CD14-positive monocyte (primary cell): ENCODE data around the gene LARP4B. TPM values are rescaled to one million over a fixed set of nuclear protein-coding genes. Genes with fewer than 3 reads are reported as not detected.

ENCODE experiments used
- DNase-seq, 3 donors: peaks; one replicate each; pipeline ENCODE4 v3.0.0-alpha.2; 2011 to 2022
- H2AFZ ChIP-seq: 2 replicates; pipeline ENCODE4 v1.6.0; 2012; ENCODE audit warnings: mild to moderate bottlenecking, low read depth, low read length, inconsistent platforms; ENCODE audit not compliant: insufficient read depth, poor library complexity, severe bottlenecking
- H3K27ac ChIP-seq, 2 donors: 1 replicate in 1 of 2; 2 replicates in 1 of 2; pipeline ENCODE4 v1.5.1; 2012 to 2013; ENCODE audit warnings: low read length in 2 of 2, control low read depth in 1 of 2, inconsistent platforms in 1 of 2, low read depth in 1 of 2, mild to moderate bottlenecking in 1 of 2
- H3K27me3 ChIP-seq, 2 donors: one replicate each; pipeline versions ENCODE4 v1.6.0 to v1.6.1; 2011 to 2013; ENCODE audit warnings: low read length in 2 of 2; ENCODE audit not compliant: control insufficient read depth in 2 of 2, insufficient read depth in 2 of 2
- H3K36me3 ChIP-seq, 2 donors: replicated peaks in 1 of 2; 1 replicate in 1 of 2; 2 replicates in 1 of 2; pipeline versions ENCODE4 v1.5.1 to v1.6.1; 2012 to 2013; ENCODE audit warnings: low read length in 2 of 2, control low read depth in 1 of 2, inconsistent platforms in 1 of 2, mild to moderate bottlenecking in 1 of 2; ENCODE audit not compliant: insufficient read depth in 2 of 2, control insufficient read depth in 1 of 2
- H3K4me1 ChIP-seq, 2 donors: 1 replicate in 1 of 2; 2 replicates in 1 of 2; pipeline versions ENCODE4 v1.5.1 to v1.6.1; 2012 to 2013; ENCODE audit warnings: low read length in 2 of 2, control low read depth in 1 of 2, inconsistent platforms in 1 of 2, mild to moderate bottlenecking in 1 of 2, moderate library complexity in 1 of 2; ENCODE audit not compliant: insufficient read depth in 2 of 2, control insufficient read depth in 1 of 2
- H3K4me2 ChIP-seq: replicated peaks from 2 replicates; pipeline ENCODE3; 2012; ENCODE audit warnings: low read length, moderate library complexity, mild to moderate bottlenecking; ENCODE audit not compliant: poor library complexity, severe bottlenecking; ENCODE audit errors: extremely low read depth
- H3K4me3 ChIP-seq, 3 experiments: fragments of 200-600 bp in 1 of 3; sonication (generic) in 1 of 3; replicated peaks in 1 of 3; 1 replicate in 2 of 3; 2 replicates in 1 of 3; pipeline ENCODE4 v1.5.1; 2011 to 2013; ENCODE audit warnings: low read length in 3 of 3, mild to moderate bottlenecking in 3 of 3, control low read depth in 2 of 3, low read depth in 2 of 3, inconsistent platforms in 1 of 3, moderate library complexity in 1 of 3
- H3K79me2 ChIP-seq: 2 replicates; pipeline ENCODE4 v1.6.0; 2012; ENCODE audit warnings: mild to moderate bottlenecking, control low read depth, inconsistent platforms, low read length, moderate library complexity; ENCODE audit not compliant: insufficient read depth
- H3K9ac ChIP-seq: 2 replicates; pipeline ENCODE4 v1.6.0; 2017; ENCODE audit warnings: low read length, mild to moderate bottlenecking; ENCODE audit not compliant: insufficient read depth, poor library complexity, severe bottlenecking
- H3K9me3 ChIP-seq, 2 donors: replicated peaks in 1 of 2; 1 replicate in 1 of 2; 2 replicates in 1 of 2; pipeline versions ENCODE4 v1.5.1 to v1.6.1; 2012 to 2013; ENCODE audit warnings: low read length in 2 of 2, control low read depth in 1 of 2; ENCODE audit not compliant: control insufficient read depth in 1 of 2, insufficient read depth in 1 of 2
- H4K20me1 ChIP-seq: 2 replicates; pipeline ENCODE4 v1.6.0; 2012; ENCODE audit warnings: mild to moderate bottlenecking, low read length, control low read depth, moderate library complexity; ENCODE audit not compliant: insufficient read depth
- H3K27ac Mint-ChIP-seq, 7 donors: one replicate each; pipeline ENCODE4 v1.8.0; 2020; ENCODE audit warnings: mild to moderate bottlenecking in 7 of 7, mixed read lengths in 7 of 7, moderate library complexity in 6 of 7, inconsistent platforms in 2 of 7
- H3K27me3 Mint-ChIP-seq, 3 donors: one replicate each; pipeline ENCODE4 v1.8.0; 2021 to 2022; ENCODE audit warnings: low read depth in 3 of 3, mild to moderate bottlenecking in 3 of 3, mixed read lengths in 3 of 3, moderate library complexity in 3 of 3, inconsistent platforms in 1 of 3
- H3K36me3 Mint-ChIP-seq, 2 donors: one replicate each; pipeline ENCODE4 v1.8.0; 2020; ENCODE audit warnings: mixed read lengths in 2 of 2, inconsistent platforms in 1 of 2, mild to moderate bottlenecking in 1 of 2
- H3K4me1 Mint-ChIP-seq: one replicate; pipeline ENCODE4 v1.8.0; 2020; ENCODE audit warnings: mild to moderate bottlenecking, mixed read lengths
- H3K4me3 Mint-ChIP-seq, 2 donors: one replicate each; pipeline ENCODE4 v1.8.0; 2020; ENCODE audit warnings: mild to moderate bottlenecking in 2 of 2, mixed read lengths in 2 of 2, moderate library complexity in 1 of 2
- H3K9me3 Mint-ChIP-seq, 7 donors: one replicate each; pipeline ENCODE4 v1.8.0; 2020 to 2022; ENCODE audit warnings: mixed read lengths in 7 of 7, mild to moderate bottlenecking in 6 of 7, moderate library complexity in 6 of 7, inconsistent platforms in 2 of 7
- WGBS: methylation state at CpG from one replicate; pipeline ENCODE4 v1.1.5; 2013; ENCODE audit warnings: missing lambda C conversion rate; ENCODE audit not compliant: insufficient coverage; 5-methylcytosine and 5-hydroxymethylcytosine counted together
- intact Hi-C, 2 donors: fragments of 100-400 bp; cut with micrococcal nuclease; formaldehyde crosslinking; loops; one replicate each; pipeline versions ENCODE4 v1.15.0 to v1.15.1; 2023
- polyA plus RNA-seq, 3 donors: library from polyadenylated mRNA; depleted of rRNA in 1 of 3; unstranded in 2 of 3; stranded (reverse) in 1 of 3; fragments of 300-500 nt in 2 of 3; fragments of >200 nt in 1 of 3; fragmentation: Illumina TruSeq in 2 of 3; gene quantifications; 1 replicate in 2 of 3; 2 replicates in 1 of 3; pipeline ENCODE4 v1.2.3, GENCODE V29; 2012 to 2021
- TF ChIP-seq, protein P1 (sequence below): fragments of 200-600 bp; IDR thresholded peaks from one replicate; pipeline ENCODE4 v1.8.0; 2022; ENCODE audit warnings: antibody characterized with exemption, mild to moderate bottlenecking

LARP4B gene
- polyA plus RNA-seq, 3 donors = 17.2 to 52.3 (median 33.0) TPM

DNA sequence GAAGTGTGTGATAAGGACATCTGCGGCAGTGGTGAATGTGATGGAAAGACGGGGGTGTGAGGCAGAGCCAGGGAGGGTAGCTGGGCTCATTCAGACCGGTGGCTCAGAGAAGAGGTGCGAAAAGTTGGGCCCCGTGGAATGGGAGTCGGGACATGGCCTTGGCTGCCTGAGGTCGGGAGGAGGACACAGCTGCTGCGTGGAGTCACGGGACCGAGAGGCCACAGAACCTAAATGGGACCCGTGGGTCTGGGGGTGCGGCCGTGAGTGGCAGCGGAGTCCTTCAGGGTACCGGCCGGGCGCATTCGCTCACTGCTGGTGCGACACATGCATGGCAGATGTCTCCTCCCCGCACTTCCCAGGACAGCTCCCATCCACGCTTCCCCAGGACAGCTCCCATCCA, 22.9 kb upstream of the LARP4B start:
- no peaks in the 10 kb centered on the region for H3K36me3 ChIP-seq
- peaks cover 0 to 1% (median 0%) of the 10 kb centered on the region in 7 donors for H3K9me3 Mint-ChIP-seq
- H3K4me3 ChIP-seq = no peak overlapping the region
- DNase-seq = no peak
- no peaks in the 10 kb centered on the region for H3K4me1 ChIP-seq
- no peak overlapping the region for H3K4me2 ChIP-seq
- H2AFZ ChIP-seq = no peak overlapping the region
- H3K9me3 ChIP-seq = no peaks in the 10 kb centered on the region
- intact Hi-C loops = no loop called here
- H3K79me2 ChIP-seq = no peaks in the 10 kb centered on the region
- no peaks in the 10 kb centered on the region for H3K36me3 Mint-ChIP-seq
- TF ChIP-seq, protein P1, sequence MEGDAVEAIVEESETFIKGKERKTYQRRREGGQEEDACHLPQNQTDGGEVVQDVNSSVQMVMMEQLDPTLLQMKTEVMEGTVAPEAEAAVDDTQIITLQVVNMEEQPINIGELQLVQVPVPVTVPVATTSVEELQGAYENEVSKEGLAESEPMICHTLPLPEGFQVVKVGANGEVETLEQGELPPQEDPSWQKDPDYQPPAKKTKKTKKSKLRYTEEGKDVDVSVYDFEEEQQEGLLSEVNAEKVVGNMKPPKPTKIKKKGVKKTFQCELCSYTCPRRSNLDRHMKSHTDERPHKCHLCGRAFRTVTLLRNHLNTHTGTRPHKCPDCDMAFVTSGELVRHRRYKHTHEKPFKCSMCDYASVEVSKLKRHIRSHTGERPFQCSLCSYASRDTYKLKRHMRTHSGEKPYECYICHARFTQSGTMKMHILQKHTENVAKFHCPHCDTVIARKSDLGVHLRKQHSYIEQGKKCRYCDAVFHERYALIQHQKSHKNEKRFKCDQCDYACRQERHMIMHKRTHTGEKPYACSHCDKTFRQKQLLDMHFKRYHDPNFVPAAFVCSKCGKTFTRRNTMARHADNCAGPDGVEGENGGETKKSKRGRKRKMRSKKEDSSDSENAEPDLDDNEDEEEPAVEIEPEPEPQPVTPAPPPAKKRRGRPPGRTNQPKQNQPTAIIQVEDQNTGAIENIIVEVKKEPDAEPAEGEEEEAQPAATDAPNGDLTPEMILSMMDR = no peak
- no peak overlapping the region for H3K27ac Mint-ChIP-seq
- peaks cover 5 to 8% (median 7%) of the 10 kb centered on the region in 3 donors for H3K27me3 Mint-ChIP-seq
- H3K4me3 Mint-ChIP-seq = no peak overlapping the region
- H3K27ac ChIP-seq = no peak overlapping the region
- no peak overlapping the region for H3K9ac ChIP-seq
- 96% methylated on average over 19 of the region's 21 CpGs for WGBS
- H4K20me1 ChIP-seq = no peaks in the 10 kb centered on the region
- no peaks in the 10 kb centered on the region for H3K27me3 ChIP-seq
- H3K4me1 Mint-ChIP-seq = no peaks in the 10 kb centered on the region

- Histone ChIP-seq H2AFZ (no peak overlapping the region), H3K4me3 (no peak overlapping the region), H3K4me1 (no peaks in the 10 kb centered on the region), H3K9me3 (no peaks in the 10 kb centered on the region), H4K20me1 (no peaks in the 10 kb centered on the region), H3K27me3 (no peaks in the 10 kb centered on the region), H3K36me3 (no peaks in the 10 kb centered on the region), H3K79me2 (no peaks in the 10 kb centered on the region), H3K27ac (no peak overlapping the region), H3K4me2 (no peak overlapping the region), H3K9ac (no peak overlapping the region)
- no peak overlapping the region for H3K4me3 Mint-ChIP-seq
- no peak for DNase-seq
- no peak overlapping the region for H3K27ac Mint-ChIP-seq
- TF ChIP-seq, protein P1 = no peak
- intact Hi-C loops = no loop called here
- WGBS = 94% methylated on average over 10 of the region's 11 CpGs
- peaks cover 4 to 10% (median 5%) of the 10 kb centered on the region in 3 donors for H3K27me3 Mint-ChIP-seq
- H3K9me3 Mint-ChIP-seq = peaks cover 0 to 1% (median 0%) of the 10 kb centered on the region in 7 donors
- H3K4me1 Mint-ChIP-seq = no peaks in the 10 kb centered on the region
- no peaks in the 10 kb centered on the region for H3K36me3 Mint-ChIP-seq
Measured at GRCh38 chr10:953836-954235, 22.3 kb upstream of the LARP4B start.
